HL-60 (cell line): ENCODE results near the gene MRPS24.

Experiments
- POLR2AphosphoS5 ChIP-seq: IDR thresholded peaks from 2 replicates; pipeline ENCODE4 v1.6.1; 2012; ENCODE audit warnings: low read depth
- TF ChIP-seq, protein P1 (sequence below): IDR thresholded peaks from one replicate; pipeline ENCODE4 v1.5.1; 2011; ENCODE audit warnings: low read length, control low read depth, inconsistent platforms; ENCODE audit not compliant: insufficient read depth

DNA sequence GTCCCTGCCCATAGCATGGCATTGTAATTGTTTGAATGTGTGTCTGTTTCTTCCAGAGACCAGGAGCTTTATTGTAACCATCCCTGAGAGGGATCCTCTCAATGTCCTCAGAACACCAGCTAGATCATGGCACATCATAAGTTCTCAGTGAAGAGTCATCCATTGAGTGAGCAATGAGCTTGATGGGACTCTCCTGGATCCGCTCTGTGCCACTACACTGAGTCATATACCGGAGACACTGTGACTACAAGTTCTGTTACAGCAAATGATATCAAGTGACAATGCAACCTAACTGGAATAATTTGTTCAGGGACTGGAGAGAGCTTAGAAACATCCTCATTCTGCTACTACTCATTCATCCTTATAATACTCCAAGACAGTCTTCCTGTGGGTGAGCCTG lies 25.1 kb downstream of the MRPS24 start:
- TF ChIP-seq, protein P1, sequence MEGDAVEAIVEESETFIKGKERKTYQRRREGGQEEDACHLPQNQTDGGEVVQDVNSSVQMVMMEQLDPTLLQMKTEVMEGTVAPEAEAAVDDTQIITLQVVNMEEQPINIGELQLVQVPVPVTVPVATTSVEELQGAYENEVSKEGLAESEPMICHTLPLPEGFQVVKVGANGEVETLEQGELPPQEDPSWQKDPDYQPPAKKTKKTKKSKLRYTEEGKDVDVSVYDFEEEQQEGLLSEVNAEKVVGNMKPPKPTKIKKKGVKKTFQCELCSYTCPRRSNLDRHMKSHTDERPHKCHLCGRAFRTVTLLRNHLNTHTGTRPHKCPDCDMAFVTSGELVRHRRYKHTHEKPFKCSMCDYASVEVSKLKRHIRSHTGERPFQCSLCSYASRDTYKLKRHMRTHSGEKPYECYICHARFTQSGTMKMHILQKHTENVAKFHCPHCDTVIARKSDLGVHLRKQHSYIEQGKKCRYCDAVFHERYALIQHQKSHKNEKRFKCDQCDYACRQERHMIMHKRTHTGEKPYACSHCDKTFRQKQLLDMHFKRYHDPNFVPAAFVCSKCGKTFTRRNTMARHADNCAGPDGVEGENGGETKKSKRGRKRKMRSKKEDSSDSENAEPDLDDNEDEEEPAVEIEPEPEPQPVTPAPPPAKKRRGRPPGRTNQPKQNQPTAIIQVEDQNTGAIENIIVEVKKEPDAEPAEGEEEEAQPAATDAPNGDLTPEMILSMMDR, result no peak
- TF ChIP-seq POLR2AphosphoS5, result no peak
